ENCODE results near the gene SP140L. TPM values are rescaled to one million over a fixed set of nuclear protein-coding genes. Genes with fewer than 3 reads are reported as not detected.
"Not testable (repeated sequence)": the region's sequence is repeated elsewhere in the genome, so short reads cannot be mapped to it uniquely, and the experiment has no call there.

SP140L gene
- total RNA-seq, 1 experiment from 2014 or later, result 33.4 TPM

DNA sequence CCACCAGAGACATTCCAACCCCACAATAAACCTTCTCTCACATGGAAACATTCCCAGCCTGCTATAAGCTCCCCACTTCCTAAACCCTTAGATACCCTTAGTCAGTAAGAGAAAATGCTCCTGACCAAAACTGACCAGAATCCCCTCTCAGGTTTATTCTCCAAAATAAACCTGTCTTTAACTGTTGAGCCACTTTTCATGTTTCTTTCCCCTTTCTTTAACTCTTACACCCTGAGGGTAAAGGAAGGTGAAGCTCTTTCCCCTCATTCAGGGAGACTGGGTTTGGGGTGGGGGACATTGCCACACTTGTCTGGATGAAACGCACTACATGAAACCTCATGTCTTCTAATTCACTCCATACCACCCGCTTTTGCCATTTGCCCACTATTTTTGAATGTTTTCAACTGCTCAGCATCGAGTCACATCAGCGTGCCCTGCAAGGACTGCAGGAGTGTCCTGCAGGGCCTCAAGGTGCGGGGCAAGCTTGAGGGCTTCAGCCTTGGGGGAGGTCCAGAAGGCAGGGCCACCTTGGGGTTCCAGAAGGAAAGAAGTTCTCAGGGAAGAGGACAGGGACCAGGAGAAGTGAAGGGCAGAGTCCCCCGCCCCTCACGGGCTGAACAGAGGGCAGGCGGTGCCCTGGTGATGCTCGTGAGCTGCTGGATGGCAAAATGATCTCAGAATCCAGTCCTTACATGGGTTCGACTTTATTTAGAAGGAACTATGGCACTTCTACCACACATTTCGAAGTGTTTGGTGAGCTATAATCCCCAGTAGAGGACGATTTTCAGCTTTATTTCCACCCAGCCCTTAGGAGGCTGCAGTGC lies 4.2 kb upstream of the SP140L start:
- DNase-seq (ENCODE audit: extremely low read depth, low read depth), result no peak

- no peak for DNase-seq (ENCODE audit: extremely low read depth, low read depth)
Measured at GRCh38 chr2:230323385-230324106, 3.4 kb upstream of the SP140L start.

DNA sequence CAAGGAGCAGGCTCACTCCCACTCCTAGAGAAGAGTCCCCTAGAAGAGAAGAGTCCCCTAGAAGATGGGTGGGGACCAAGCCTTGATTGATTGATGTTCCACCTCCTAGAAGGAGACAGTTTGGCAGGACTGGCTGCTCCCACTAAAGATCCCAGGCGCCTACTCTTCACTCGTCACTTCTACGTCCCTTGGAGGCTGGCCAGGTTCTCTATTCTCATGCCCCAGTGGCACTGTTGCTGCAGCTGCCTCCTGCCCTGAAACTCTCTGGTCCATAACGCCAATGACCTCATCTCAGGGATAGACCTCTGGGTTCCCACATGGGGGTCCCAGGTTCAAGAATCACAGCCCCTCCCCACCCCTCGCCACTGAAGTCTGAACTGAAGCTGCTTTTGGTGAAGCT lies 2.5 kb upstream of the SP140L start:
- DNase-seq (ENCODE audit: extremely low read depth, low read depth), result no peak

GRCh38 chr2:230325316-230326243 lies 1.4 kb upstream of the SP140L start:
- DNase-seq (ENCODE audit: extremely low read depth, low read depth), result no peak

DNA sequence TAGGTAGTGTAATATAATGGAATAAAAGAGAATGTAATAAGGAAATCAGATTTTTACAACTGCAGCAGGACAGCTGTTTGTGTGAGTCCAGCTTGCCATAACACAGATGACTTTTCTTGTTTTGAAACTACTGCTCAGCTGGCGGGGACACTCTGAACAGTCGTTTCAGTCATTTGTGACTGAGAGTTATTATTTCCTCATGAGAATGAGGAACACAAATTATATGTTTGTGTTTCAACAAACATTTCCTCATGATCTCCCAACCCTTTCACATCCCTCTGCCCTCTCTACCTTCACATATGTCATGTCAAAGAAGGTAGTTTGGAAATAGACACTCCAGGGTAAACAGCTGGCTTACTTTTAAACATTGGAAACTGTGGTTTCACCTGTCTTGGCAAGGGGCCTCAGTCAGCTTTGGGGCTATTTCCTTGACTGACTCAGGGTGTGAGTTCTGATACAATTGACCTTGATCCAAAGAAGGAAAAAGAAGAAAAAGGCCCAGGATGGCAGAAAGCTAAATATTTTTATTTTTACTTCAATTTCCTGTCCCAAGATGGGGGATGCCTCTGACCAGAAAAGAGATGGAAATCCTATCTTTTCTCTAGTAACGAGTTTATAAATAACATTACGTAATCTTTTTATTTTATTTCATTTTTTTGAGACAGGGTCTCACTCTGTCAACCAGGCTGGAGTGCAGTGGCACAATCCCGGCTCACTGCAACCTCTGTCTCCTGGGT lies 593 bp downstream of the SP140L start:
- no peak for DNase-seq (ENCODE audit: extremely low read depth, low read depth)

- no peak for DNase-seq (ENCODE audit: extremely low read depth, low read depth)
Measured at GRCh38 chr2:230328155-230328458, 1.1 kb downstream of the SP140L start.

DNA sequence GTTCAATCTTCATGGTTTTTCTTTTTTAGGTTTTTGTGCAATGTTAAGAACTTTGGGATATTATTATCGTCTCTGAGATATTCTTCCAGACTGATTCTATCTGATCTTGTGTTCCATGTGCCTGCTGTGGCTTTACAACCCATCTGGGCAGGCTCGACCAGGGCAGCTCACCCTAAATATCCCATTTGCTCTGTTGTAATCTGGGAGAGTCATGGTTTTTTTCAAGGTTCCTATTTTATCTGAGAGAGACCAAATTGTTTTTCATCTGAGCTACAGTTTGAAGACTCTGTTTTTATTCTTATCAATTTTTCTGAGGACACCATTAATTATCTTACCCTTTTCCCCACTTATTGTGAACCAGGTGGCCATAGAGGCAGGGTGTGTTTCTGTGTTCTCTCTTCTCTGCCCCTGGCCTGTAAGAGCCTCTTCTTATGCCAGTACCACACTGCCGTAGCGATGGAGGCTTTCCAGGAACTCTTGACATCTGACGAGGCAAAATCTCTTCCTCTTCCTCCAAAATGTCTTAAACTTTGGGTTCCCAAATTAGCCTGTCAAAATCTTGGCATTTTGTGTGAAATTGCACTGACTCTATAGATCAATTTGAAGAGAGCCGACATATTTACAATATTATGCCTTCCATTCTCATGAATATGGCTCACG lies 3.1 kb downstream of the SP140L start:
- DNase-seq (ENCODE audit: extremely low read depth, low read depth), result no peak

GRCh38 chr2:230330725-230331124 lies 3.7 kb downstream of the SP140L start:
- DNase-seq (ENCODE audit: extremely low read depth, low read depth), result no peak

GRCh38 chr2:230335461-230335863 lies 8.5 kb downstream of the SP140L start:
- DNase-seq (ENCODE audit: extremely low read depth, low read depth), result no peak

- DNase-seq (ENCODE audit: extremely low read depth, low read depth), result no peak
Measured at GRCh38 chr2:230335864-230336506, 9.0 kb downstream of the SP140L start.

DNA sequence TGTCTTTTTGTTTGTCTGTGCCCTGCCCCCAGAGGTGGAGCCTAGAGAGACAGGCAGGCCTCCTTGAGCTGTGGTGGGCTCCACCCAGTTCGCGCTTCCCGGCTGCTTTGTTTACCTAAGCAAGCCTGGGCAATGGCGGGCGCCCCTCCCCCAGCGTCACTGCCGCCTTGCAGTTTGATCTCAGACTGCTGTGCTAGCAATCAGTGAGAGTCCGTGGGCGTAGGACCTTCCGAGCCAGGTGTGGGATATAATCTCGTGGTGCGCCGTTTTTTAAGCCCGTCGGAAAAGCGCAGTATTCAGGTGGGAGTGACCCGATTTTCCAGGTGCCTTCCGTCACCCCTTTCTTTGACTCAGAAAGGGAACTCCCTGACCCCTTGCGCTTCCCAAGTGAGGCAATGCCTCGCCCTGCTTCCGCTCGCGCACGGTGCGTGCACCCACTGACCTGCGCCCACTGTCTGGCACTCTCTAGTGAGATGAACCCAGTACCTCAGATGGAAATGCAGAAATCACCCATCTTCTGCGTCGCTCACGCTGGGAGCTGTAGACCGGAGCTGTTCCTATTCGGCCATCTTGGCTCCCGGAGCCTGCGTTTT lies 15.0 kb downstream of the SP140L start:
- DNase-seq (ENCODE audit: extremely low read depth, low read depth), result not testable (repeated sequence)

DNA sequence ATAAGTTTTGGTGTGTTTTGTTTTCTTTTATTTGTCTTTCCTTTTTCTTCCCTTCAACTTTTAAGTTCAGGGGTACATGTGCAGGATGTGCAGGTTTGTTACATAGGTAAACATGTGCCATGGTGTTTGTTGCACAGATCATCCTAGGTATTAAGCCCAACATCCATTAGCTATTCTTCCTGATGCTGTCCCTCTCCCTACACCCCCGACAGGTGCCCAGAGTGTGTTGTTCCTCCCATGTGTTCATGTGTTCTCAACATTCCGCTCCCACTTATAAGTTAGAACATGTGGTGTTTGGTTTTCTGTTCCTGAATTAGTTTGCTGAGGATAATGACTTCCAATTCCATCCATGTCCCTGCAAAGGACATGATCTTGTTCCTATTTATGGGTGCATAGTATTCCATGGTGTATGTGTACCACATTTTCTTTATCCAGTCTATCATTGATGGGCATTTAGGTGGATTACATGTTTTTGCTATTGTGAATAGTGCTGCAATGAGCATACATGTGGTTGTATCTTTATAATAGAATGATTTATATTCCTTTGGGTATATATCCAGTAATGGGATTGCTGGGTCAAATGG lies 16.1 kb downstream of the SP140L start:
- DNase-seq (ENCODE audit: extremely low read depth, low read depth), result not testable (repeated sequence)

DNA sequence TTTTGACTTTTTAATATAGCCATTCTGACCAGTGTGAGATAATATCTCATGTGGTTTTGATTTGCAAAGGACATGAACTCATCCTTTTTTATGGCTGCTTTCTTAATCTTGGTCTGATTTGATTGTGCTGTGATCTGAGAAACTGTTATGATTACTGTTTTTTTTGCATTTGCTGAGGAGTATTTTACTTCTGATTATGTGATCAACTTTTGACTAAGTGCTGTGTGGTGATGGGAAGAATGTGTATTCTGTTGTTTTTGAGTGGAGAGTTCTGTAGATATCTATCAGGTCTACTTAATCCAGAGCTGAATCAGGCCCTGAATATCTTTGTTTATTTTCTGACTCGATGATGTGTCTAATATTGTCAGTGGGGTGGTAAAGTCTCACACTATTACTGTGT lies 16.8 kb downstream of the SP140L start:
- DNase-seq (ENCODE audit: extremely low read depth, low read depth), result no peak

GRCh38 chr2:230346465-230346864 lies 19.5 kb downstream of the SP140L start:
- no peak for DNase-seq (ENCODE audit: extremely low read depth, low read depth)

DNA sequence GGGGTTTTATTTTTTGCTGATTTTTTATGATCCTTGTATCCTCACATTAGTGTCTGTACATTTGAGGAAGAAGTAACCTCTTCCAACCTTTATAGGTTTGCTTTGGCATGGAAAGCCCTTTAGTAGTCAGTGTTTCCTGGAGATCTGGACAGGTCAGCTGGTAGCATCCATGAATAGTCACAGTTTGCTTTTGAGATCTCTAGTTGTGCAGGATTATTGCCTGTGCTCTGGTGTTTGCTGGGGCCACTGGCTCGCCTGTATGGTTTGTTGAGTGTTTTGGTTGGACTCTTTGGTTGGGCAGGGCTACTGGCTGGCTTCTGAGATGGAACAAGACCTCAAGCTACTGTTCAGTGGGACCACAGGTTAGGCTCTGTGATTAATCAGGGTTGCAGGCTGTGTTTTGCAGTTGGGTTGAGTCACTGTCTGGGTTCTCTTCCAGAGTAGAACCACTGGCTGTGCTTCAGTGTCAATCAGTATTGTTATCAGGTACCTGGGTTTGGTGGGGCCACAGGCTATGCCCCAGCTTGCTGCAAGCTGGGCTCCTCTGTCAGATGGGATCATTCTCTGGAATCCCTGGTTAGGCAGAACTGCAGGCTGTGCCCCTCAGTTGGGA lies 20.0 kb downstream of the SP140L start:
- DNase-seq (ENCODE audit: extremely low read depth, low read depth), result no peak

GRCh38 chr2:230347659-230348305 lies 20.8 kb downstream of the SP140L start:
- DNase-seq (ENCODE audit: extremely low read depth, low read depth), result no peak

- no peak for DNase-seq (ENCODE audit: extremely low read depth, low read depth)
Measured at GRCh38 chr2:230348787-230349186, 21.8 kb downstream of the SP140L start.

DNA sequence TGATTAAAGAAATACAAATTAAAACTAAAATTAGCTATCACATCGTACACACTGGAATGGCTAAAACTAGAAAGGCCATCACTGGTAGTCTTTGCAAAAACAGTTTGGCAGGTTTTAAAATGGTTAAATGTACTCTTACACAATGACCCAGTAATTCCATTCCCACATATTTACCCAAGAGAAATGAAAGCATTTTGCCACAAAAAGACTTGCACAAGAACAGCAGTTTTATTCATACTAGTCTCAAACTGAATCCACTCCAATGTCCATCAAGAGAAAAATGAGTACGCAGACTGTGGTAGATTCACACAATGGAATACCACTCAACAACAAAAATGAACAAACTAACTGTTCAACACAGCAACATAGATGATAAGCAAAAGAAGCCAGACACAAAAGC lies 29.1 kb downstream of the SP140L start:
- no peak for DNase-seq (ENCODE audit: extremely low read depth, low read depth)

Data from NCI-H460 (cell line).